Astrocyte (in vitro differentiated cells and primary cell): Measurements from ENCODE around the gene SLC19A1.
"Not testable (repeated sequence)": the region's sequence is repeated elsewhere in the genome, so short reads cannot be mapped to it uniquely, and the experiment has no call there.

ENCODE experiments used
- EZH2 ChIP-seq: IDR thresholded peaks from 2 replicates; pipeline ENCODE4 v1.6.1; 2012; ENCODE audit warnings: mild to moderate bottlenecking, low read length, inconsistent platforms; ENCODE audit not compliant: insufficient read depth
- TF ChIP-seq, protein P1 (sequence below): IDR thresholded peaks from 2 replicates; pipeline ENCODE4 v1.5.1; 2011; ENCODE audit warnings: low read depth, mild to moderate bottlenecking, inconsistent platforms, low read length, moderate library complexity; ENCODE audit not compliant: insufficient read depth

DNA sequence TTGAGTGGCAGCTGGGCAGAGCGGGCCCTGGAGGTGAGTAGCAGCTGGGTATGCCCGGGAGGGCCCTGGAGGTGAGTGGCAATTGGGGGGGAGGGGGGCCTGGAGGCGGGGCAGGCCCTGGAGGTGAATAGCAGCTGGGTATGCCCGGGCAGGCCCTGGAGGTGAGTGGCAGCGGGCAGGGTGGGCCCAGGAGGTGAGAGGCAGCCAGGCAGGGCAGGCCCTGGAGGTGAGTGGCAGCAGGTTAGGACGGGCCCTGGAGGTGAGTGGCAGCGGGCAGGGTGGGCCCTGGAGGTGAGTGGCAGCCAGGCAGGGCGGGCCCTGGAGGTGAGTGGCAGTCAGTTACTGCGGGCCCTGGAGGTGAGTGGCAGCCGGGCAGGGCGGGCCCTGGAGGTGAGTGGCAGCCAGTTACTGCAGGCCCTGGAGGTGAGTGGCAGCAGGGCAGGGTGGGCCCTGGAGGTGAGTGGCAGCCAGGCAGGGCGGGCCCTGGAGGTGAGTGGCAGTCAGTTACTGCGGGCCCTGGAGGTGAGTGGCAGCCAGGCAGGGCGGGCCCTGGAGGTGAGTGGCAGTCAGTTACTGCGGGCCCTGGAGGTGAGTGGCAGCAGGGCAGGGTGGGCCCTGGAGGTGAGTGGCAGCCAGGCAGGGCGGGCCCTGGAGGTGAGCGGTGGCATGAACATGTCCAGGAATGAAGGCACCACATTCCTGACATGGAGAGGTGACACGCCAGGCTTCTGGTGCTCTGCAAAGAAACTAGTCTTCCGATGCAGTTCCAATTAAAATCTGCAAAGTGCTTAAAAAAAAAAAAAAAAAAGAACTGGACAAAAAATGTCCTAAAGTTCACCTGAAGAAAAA, 14.9 kb downstream of the SLC19A1 start:
- TF ChIP-seq, protein P1, sequence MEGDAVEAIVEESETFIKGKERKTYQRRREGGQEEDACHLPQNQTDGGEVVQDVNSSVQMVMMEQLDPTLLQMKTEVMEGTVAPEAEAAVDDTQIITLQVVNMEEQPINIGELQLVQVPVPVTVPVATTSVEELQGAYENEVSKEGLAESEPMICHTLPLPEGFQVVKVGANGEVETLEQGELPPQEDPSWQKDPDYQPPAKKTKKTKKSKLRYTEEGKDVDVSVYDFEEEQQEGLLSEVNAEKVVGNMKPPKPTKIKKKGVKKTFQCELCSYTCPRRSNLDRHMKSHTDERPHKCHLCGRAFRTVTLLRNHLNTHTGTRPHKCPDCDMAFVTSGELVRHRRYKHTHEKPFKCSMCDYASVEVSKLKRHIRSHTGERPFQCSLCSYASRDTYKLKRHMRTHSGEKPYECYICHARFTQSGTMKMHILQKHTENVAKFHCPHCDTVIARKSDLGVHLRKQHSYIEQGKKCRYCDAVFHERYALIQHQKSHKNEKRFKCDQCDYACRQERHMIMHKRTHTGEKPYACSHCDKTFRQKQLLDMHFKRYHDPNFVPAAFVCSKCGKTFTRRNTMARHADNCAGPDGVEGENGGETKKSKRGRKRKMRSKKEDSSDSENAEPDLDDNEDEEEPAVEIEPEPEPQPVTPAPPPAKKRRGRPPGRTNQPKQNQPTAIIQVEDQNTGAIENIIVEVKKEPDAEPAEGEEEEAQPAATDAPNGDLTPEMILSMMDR: not testable (repeated sequence)
- not testable (repeated sequence) for TF ChIP-seq EZH2
